ENCODE results near the gene EDARADD.

DNA sequence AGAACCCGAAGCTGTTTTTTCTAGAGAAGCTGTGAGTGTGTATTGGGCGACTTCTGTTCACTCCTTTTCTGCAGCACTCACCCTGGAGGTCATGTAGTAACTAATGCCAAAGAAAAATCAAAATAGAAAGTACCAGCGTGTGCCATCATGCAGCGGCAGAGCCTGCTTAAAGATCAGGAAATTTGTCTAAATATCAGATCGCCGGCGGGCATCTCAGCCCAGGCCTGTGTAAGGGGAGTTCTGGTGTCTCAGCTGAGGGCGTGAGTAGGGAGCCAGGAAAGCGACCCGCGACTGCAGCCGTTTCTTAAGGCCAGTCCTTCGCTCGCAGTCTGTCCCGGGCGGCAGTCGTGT is 768 bp downstream of the EDARADD start:
- TF ChIP-seq TCF12 (IDR thresholded peaks at IDR 0.05; ENCODE audit: low read depth, low read length) = no peak
- no peak for TF ChIP-seq SIX5 (IDR thresholded peaks at IDR 0.05; ENCODE audit: low read depth, low read length)
- no peak for TF ChIP-seq CREB1 (IDR thresholded peaks at IDR 0.05)
- TF ChIP-seq, protein P1, sequence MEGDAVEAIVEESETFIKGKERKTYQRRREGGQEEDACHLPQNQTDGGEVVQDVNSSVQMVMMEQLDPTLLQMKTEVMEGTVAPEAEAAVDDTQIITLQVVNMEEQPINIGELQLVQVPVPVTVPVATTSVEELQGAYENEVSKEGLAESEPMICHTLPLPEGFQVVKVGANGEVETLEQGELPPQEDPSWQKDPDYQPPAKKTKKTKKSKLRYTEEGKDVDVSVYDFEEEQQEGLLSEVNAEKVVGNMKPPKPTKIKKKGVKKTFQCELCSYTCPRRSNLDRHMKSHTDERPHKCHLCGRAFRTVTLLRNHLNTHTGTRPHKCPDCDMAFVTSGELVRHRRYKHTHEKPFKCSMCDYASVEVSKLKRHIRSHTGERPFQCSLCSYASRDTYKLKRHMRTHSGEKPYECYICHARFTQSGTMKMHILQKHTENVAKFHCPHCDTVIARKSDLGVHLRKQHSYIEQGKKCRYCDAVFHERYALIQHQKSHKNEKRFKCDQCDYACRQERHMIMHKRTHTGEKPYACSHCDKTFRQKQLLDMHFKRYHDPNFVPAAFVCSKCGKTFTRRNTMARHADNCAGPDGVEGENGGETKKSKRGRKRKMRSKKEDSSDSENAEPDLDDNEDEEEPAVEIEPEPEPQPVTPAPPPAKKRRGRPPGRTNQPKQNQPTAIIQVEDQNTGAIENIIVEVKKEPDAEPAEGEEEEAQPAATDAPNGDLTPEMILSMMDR (IDR thresholded peaks at IDR 0.05; ENCODE audit: control extremely low read depth in 1 of 3, insufficient read depth in 1 of 3, low read depth in 1 of 3, low read length in 3 of 3) = no peak
- no peak for TF ChIP-seq EP300 (IDR thresholded peaks at IDR 0.05; ENCODE audit: borderline replicate concordance in 1 of 2, low read depth in 2 of 2, low read length in 2 of 2)
- no peak for TF ChIP-seq POLR2AphosphoS5 (IDR thresholded peaks at IDR 0.05; ENCODE audit: low read depth, low read length)
- no peak for TF ChIP-seq TEAD4 (IDR thresholded peaks at IDR 0.05; ENCODE audit: low read depth, low read length)
- no peak for TF ChIP-seq RAD21 (IDR thresholded peaks at IDR 0.05 in 1 of 2, conservative IDR thresholded peaks at IDR 0.05 in 1 of 2; ENCODE audit: low read depth in 2 of 2, low read length in 2 of 2)
